ENCODE results near the gene HRH3.
A peak's percentile ranks its signal among the peaks of the same experiment; 100 is the strongest.

Gene HRH3

DNA sequence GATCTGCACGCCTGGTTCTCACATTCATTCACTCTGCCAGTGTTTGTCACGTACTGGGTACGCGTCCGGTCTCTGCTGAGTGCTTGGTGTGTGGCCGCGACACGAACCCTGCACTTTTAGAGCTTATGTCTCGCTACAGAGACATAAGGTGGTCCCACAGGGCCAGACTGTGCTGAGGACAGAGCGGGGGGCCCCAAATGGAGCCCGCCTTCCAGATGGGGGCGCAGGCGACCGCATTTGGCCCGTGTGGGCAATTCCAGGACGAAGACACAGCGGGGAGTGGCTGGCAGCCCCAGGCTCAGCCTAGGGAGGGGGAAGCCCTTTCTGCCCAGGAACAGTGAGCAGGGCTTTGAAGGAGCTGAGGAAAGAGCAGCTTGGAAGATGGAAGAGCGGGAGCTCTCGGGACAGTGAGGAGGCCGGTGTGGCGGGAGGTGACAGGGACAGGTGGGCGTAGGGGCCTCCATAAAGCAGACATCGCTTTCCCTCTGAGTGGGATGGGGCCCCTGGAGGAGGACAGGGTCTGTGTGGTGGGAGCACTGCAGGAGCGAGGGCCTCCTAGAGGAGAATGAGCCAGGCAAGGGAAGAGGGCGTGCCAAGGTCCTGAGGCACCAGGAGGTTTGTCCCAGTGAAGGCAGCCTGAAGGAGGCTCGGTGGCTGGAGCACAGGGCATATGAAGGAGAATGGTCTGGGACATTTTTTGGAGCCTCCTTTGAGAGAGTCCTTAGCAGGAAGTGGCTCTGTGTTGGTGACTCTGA is 45.0 kb downstream of the HRH3 start:
- H3K27ac ChIP-seq (ENCODE audit: poor library complexity, severe bottlenecking): no peak overlapping the region
- peak; percentile 77 for DNase-seq (ENCODE audit: low spot score)
- peaks cover 46% of the 10 kb centered on the region for H3K36me3 ChIP-seq (ENCODE audit: low read depth)
- H3K27me3 ChIP-seq (ENCODE audit: insufficient read depth, poor library complexity, severe bottlenecking): no peaks in the 10 kb centered on the region
- H3K9me3 ChIP-seq (ENCODE audit: severe bottlenecking): no peaks in the 10 kb centered on the region
- TF ChIP-seq, protein P1, sequence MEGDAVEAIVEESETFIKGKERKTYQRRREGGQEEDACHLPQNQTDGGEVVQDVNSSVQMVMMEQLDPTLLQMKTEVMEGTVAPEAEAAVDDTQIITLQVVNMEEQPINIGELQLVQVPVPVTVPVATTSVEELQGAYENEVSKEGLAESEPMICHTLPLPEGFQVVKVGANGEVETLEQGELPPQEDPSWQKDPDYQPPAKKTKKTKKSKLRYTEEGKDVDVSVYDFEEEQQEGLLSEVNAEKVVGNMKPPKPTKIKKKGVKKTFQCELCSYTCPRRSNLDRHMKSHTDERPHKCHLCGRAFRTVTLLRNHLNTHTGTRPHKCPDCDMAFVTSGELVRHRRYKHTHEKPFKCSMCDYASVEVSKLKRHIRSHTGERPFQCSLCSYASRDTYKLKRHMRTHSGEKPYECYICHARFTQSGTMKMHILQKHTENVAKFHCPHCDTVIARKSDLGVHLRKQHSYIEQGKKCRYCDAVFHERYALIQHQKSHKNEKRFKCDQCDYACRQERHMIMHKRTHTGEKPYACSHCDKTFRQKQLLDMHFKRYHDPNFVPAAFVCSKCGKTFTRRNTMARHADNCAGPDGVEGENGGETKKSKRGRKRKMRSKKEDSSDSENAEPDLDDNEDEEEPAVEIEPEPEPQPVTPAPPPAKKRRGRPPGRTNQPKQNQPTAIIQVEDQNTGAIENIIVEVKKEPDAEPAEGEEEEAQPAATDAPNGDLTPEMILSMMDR (IDR thresholded peaks at IDR 0.05; ENCODE audit: poor library complexity, severe bottlenecking): no peak
- ATAC-seq (ENCODE audit: low read depth): no peak
- H3K4me3 ChIP-seq (ENCODE audit: severe bottlenecking): no peak overlapping the region
- H3K4me1 ChIP-seq (ENCODE audit: insufficient read depth, poor library complexity, severe bottlenecking): no peaks in the 10 kb centered on the region

DNA sequence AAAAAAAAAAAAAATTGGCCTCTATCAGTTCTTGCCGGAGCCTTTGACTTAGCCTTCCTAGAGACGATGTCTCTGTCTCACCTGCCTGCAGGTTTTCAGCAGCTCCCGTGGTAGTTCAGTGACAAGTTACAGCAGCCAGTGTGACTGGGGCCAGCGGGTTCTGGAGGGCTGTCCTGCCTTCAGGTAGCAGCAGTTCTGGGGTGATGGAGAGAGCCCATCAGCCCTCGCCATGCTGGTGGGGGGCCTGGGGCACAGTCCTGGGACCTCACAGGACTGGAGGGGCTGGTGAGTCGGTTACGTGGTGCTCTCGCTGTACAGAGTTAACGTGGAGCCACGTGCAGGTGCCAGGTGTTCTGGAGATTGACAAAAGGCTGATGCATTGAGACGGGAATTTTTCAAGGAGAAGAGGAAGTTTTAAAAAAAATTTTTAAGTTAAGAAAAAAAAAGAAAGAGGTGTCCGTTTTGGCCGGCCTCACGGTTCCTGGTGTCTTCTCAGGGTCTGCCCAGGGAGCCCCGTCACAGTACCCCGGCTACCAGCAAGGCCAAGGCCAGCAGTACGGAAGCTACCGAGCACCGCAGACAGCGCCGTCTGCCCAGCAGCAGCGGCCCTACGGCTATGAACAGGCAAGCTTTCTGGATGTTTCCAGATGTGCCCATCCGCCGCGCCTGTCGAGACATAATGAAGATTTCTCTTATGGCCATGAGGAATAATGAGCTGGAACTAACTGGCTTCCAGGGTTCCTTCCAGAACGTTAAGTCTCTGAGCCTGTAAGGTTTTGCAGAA is 45.9 kb downstream of the HRH3 start:
- Histone ChIP-seq H3K4me1 (ENCODE audit: insufficient read depth, poor library complexity, severe bottlenecking) (no peaks in the 10 kb centered on the region), H3K36me3 (ENCODE audit: low read depth) (peaks cover 44% of the 10 kb centered on the region), H3K27me3 (ENCODE audit: insufficient read depth, poor library complexity, severe bottlenecking) (no peaks in the 10 kb centered on the region), H3K27ac (ENCODE audit: poor library complexity, severe bottlenecking) (no peak overlapping the region), H3K4me3 (ENCODE audit: severe bottlenecking) (no peak overlapping the region), H3K9me3 (ENCODE audit: severe bottlenecking) (no peaks in the 10 kb centered on the region)
- DNase-seq (ENCODE audit: low spot score): peak; percentile 84
- ATAC-seq (ENCODE audit: low read depth): no peak
- TF ChIP-seq, protein P1 (IDR thresholded peaks at IDR 0.05; ENCODE audit: poor library complexity, severe bottlenecking): no peak

DNA sequence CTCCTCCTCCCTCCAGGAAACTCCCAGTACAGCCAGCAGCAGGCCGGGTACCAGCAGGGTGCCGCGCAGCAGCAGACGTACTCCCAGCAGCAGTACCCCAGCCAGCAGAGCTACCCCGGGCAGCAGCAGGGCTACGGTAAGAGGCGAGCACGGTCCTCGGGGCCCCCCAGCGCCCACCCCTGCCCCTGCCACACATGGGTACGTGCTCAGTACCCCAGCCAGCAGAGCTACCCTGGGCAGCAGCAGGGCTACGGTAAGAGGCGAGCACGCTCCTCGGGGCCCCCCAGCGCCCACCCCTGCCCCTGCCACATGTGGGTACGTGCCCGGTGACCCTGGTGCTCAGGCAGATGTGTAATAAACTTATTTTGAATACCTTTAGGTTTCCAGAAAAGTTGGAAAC is 47.4 kb downstream of the HRH3 start:
- DNase-seq (ENCODE audit: low spot score): peak; percentile 79
- no peaks in the 10 kb centered on the region for H3K4me1 ChIP-seq (ENCODE audit: insufficient read depth, poor library complexity, severe bottlenecking)
- H3K4me3 ChIP-seq (ENCODE audit: severe bottlenecking): no peak overlapping the region
- TF ChIP-seq, protein P1 (IDR thresholded peaks at IDR 0.05; ENCODE audit: poor library complexity, severe bottlenecking): no peak
- no peaks in the 10 kb centered on the region for H3K27me3 ChIP-seq (ENCODE audit: insufficient read depth, poor library complexity, severe bottlenecking)
- H3K36me3 ChIP-seq (ENCODE audit: low read depth): peaks cover 48% of the 10 kb centered on the region
- H3K9me3 ChIP-seq (ENCODE audit: severe bottlenecking): no peaks in the 10 kb centered on the region
- H3K27ac ChIP-seq (ENCODE audit: poor library complexity, severe bottlenecking): no peak overlapping the region
- ATAC-seq (ENCODE audit: low read depth): no peak

DNA sequence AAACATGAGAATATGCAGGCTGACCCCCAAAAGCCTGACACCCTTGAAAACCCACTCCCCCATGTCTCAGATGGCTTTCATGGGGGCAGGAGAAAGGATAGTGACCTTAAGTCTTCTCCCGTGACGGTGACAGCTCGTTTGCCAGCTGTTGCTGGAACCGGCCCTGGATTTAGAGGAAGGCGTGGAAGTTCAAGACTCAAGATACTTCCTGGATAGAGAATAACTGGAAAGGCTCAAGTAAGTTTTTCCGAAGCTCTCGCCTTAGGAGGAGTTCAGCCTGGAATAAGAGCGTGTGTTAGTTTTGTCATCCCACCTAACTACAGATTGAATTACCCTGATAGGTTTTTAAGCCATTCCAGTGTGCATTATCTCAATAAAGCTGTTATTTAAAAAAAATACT is 48.8 kb downstream of the HRH3 start:
- Histone ChIP-seq H3K36me3 (ENCODE audit: low read depth) (peaks cover 54% of the 10 kb centered on the region), H3K4me3 (ENCODE audit: severe bottlenecking) (no peak overlapping the region)
- TF ChIP-seq, protein P1 (IDR thresholded peaks at IDR 0.05; ENCODE audit: poor library complexity, severe bottlenecking): no peak

More for the DNA sequence above, 48.8 kb downstream of the HRH3 start:
- no peak for ATAC-seq (ENCODE audit: low read depth)
- Histone ChIP-seq H3K27ac (ENCODE audit: poor library complexity, severe bottlenecking) (no peak overlapping the region), H3K27me3 (ENCODE audit: insufficient read depth, poor library complexity, severe bottlenecking) (no peaks in the 10 kb centered on the region), H3K9me3 (ENCODE audit: severe bottlenecking) (no peaks in the 10 kb centered on the region), H3K4me1 (ENCODE audit: insufficient read depth, poor library complexity, severe bottlenecking) (no peaks in the 10 kb centered on the region)
- peak; percentile 70 for DNase-seq (ENCODE audit: low spot score)
